Measurements from ENCODE around the gene INPP4A.

The INPP4A gene

GRCh38 chr2:98500561-98500960, 55.9 kb downstream of the INPP4A start:
- no peak for DNase-seq

- no peak for DNase-seq
These were observed 56.6 kb downstream of the INPP4A start for GRCh38 chr2:98501223-98501622.

- no peak for DNase-seq
These were observed 57.2 kb downstream of the INPP4A start for GRCh38 chr2:98501876-98502275.

GRCh38 chr2:98502556-98503335, 58.1 kb downstream of the INPP4A start:
- no peak for DNase-seq

GRCh38 chr2:98503481-98504105, 58.9 kb downstream of the INPP4A start:
- no peak for DNase-seq

GRCh38 chr2:98504381-98505109, 59.9 kb downstream of the INPP4A start:
- DNase-seq: no peak

GRCh38 chr2:98505311-98505808, 60.7 kb downstream of the INPP4A start:
- DNase-seq: no peak

GRCh38 chr2:98505971-98506664, 61.5 kb downstream of the INPP4A start:
- DNase-seq: no peak

GRCh38 chr2:98506881-98507280, 62.2 kb downstream of the INPP4A start:
- DNase-seq: no peak

GRCh38 chr2:98507461-98507860, 62.8 kb downstream of the INPP4A start:
- DNase-seq: no peak

GRCh38 chr2:98507891-98508708, 63.4 kb downstream of the INPP4A start:
- no peak for DNase-seq

GRCh38 chr2:98508709-98509066, 64.0 kb downstream of the INPP4A start:
- DNase-seq: no peak

- no peak for DNase-seq
These were observed 65.1 kb downstream of the INPP4A start for GRCh38 chr2:98509542-98510321.

GRCh38 chr2:98510322-98510662, 65.6 kb downstream of the INPP4A start:
- no peak for DNase-seq

- DNase-seq: no peak
These were observed 67.3 kb downstream of the INPP4A start for GRCh38 chr2:98511981-98512380.

GRCh38 chr2:98512699-98513098, 68.0 kb downstream of the INPP4A start:
- DNase-seq: no peak

GRCh38 chr2:98514096-98514639, 69.5 kb downstream of the INPP4A start:
- no peak for DNase-seq

GRCh38 chr2:98514879-98515249, 70.2 kb downstream of the INPP4A start:
- DNase-seq: no peak

- DNase-seq: no peak
These were observed 70.8 kb downstream of the INPP4A start for GRCh38 chr2:98515250-98515991.

- no peak for DNase-seq
These were observed 71.9 kb downstream of the INPP4A start for GRCh38 chr2:98516571-98516970.

GRCh38 chr2:98517636-98518035, 73.0 kb downstream of the INPP4A start:
- no peak for DNase-seq

Data from NCI-H2029 treated with DMSO at 0.1 percent for 48 hours (cell line).